ENCODE data around the gene AMN1.

DNA sequence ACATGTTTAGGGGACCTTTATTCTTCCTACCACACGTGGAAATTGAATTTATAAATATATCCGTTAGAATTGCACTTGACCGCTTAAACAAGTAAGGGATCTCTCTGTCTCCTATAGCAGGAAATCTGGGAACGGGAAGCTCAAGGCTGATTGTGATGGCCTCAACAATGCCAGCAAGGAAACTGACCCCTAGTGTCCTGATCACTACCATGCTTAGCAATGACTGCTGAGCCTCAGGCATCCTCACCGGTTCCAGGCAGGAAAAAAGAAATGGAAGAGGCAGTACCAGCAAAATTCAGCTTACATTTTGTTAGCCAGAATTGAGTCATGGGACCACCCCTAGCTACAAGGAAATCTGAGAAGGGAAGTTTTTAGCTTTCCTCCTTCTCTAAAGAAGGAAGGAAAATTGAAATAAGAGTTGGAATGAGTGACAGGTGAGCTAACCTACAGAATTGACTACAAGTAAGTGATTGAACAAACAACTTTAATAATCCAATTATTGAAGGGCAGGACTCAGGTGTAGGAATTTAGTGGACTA, 43.9 kb upstream of the AMN1 start:
- TF ChIP-seq, protein P1, sequence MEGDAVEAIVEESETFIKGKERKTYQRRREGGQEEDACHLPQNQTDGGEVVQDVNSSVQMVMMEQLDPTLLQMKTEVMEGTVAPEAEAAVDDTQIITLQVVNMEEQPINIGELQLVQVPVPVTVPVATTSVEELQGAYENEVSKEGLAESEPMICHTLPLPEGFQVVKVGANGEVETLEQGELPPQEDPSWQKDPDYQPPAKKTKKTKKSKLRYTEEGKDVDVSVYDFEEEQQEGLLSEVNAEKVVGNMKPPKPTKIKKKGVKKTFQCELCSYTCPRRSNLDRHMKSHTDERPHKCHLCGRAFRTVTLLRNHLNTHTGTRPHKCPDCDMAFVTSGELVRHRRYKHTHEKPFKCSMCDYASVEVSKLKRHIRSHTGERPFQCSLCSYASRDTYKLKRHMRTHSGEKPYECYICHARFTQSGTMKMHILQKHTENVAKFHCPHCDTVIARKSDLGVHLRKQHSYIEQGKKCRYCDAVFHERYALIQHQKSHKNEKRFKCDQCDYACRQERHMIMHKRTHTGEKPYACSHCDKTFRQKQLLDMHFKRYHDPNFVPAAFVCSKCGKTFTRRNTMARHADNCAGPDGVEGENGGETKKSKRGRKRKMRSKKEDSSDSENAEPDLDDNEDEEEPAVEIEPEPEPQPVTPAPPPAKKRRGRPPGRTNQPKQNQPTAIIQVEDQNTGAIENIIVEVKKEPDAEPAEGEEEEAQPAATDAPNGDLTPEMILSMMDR (IDR thresholded peaks at IDR 0.05) = no peak
- TF ChIP-seq POLR2A (IDR thresholded peaks at IDR 0.05) = no peak

Measured in testis (tissue), 2 donors.